Left forelimb (tissue), 1 donor: ENCODE results near the gene SURF2.
"Not testable (repeated sequence)": the region's sequence is repeated elsewhere in the genome, so short reads cannot be mapped to it uniquely, and the experiment has no call there.

Source experiments
- DNase-seq: peaks from one replicate; pipeline ENCODE4 v3.0.0-alpha.2; 2018; ENCODE audit warnings: low spot score

Gene SURF2

DNA sequence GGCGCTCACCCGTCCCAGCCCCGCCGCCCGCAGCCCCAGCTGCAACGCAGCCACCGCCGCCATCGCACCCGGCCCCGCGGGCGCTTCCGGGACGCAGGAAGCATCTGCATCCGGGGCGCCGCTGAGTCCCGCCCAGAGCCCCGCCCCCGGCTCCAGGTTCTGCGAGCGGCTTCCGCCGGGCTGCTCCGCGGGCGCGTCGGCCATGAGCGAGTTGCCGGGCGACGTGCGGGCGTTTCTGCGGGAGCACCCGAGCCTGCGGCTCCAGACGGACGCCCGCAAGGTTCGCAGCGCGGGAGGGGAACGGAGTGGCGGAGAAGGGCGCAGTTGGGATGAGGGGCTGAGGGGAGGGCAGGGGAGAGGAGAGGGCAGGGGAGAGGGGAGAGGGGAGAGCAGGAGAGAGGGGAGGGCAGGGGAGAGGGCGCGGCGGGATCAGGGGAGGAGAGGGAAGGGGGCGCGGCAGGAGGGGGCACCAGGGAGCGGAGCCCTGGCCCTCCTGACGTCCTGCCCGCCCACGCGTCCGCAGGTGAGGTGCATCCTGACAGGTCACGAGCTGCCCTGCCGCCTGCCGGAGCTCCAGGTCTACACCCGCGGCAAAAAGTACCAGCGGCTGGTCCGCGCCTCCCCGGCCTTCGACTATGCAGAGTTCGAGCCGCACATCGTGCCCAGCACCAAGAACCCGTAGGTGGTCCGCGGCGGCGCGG, at the start of gene SURF2, which contains the start of gene SURF1:
Gene SURF2, plus strand, starts transcription at position 160 of the 701 bp plus-strand sequence. Its CDS starts 43 bp downstream, at position 203.
Gene SURF1, minus strand, starts transcription at position 97 of the 701 bp plus-strand sequence. Its CDS starts 34 bp downstream, at position 63.
- peak; percentile 92 for DNase-seq

DNA sequence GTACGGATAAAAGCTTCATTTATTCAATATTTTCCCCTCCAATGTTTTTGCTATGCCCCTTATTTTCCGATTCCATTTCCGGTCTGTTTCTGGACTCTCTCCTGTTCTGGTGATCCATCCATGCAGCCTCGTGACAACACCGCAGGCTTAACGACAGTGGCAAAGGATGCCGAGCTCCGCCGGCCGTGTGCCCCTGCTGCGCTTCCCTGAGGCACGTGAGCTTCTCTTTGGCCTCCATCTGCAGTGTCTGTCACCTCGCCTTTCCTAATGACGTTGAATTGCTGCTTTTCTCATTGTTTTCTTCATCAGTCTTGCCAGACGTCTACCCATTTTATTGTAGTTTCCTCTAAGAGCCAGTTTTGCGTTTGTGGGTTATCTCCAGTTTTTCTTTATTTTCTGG, 49.0 kb upstream of the SURF2 start:
- DNase-seq: no peak

- no peak for DNase-seq
Measured at GRCh38 chr9:133309608-133310007, 46.7 kb upstream of the SURF2 start.

- no peak for DNase-seq
Measured at GRCh38 chr9:133315997-133316396, 40.4 kb upstream of the SURF2 start.

DNA sequence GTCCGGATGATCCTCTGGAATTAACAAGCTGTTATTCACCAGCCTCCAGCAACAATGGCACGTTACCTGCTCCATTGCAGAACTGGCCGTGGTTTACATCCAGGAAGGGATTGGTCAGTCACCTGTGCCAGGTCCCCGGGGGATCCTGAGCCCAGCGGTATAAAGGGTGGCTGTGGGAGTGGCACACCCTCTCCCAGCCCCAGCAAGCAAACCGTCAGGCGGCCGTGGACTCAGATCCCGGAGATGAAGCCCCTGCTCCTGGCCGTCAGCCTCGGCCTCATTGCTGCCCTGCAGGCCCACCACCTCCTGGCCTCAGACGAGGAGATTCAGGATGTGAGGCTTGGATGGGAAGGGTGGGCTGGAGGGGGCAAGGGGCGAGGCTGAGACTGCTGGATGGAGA, 38.8 kb upstream of the SURF2 start:
- DNase-seq: not testable (repeated sequence)

DNA sequence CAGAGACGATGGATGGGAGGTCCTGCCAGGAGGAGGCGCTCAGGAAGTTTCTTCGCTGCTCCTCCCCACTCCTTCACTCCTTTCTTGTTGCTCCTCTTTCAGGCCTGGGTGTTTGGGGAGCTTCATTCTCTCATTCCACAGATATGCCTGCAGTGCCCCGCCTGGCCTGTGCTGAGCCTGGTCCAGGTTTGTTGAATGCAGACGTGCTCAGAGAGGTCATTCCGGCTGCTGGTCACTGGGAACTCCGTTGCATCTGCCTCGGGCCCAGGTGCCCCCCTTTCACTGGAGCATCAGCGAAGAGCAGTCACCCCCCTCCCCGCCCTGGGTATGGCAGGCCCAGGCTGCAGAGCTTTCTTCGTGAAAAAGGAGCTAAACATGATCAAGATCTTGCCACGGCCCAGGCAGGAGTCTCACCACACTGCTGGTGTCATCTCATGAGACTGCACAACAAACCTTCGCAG, 35.9 kb upstream of the SURF2 start:
- no peak for DNase-seq

DNA sequence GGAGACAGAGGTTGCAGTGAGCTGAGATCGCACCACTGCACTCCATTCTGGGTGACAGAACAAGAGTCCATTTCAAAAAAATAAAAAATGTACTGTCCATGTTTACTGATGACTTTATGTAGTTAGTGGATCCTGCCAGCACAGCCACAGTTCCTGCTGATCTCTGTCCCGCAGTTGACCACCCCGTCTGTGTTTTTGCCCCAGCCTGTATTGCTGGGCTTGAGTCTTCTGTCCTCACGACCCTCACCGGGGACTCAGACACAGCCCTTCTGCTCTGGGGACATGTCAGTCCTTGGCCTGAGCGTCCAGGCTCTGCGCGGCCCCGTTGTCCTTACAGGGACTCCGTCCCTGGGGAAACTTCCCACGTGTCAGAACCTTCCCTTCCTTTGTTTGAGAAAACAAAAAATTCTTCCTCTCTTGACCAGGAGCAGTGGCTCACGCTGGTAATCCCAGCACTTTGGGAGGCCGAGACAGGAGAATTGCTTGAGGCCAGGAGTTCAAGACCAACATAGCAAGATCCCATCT, 34.9 kb upstream of the SURF2 start:
- DNase-seq: no peak

DNA sequence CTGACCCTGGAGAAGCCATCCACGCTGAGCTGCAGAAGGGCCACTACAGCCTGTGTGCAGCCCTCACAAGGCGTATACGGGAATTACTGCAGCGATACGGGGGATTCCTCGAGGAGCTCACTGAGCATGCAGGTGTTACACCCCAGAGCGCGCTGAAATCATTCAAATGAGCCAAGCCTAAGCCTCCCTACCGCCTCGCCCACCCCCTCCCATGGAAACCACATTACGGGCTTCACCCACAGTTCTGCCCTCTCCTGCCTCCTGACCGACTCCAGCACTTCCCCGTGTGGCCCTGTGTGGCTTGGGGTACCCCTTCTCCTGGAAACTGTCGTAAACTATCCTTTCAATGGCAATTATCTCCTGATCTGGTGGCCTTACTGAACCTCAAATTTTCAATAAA, 33.6 kb upstream of the SURF2 start:
- no peak for DNase-seq

- no peak for DNase-seq
Measured at GRCh38 chr9:133323211-133323610, 33.1 kb upstream of the SURF2 start.

DNA sequence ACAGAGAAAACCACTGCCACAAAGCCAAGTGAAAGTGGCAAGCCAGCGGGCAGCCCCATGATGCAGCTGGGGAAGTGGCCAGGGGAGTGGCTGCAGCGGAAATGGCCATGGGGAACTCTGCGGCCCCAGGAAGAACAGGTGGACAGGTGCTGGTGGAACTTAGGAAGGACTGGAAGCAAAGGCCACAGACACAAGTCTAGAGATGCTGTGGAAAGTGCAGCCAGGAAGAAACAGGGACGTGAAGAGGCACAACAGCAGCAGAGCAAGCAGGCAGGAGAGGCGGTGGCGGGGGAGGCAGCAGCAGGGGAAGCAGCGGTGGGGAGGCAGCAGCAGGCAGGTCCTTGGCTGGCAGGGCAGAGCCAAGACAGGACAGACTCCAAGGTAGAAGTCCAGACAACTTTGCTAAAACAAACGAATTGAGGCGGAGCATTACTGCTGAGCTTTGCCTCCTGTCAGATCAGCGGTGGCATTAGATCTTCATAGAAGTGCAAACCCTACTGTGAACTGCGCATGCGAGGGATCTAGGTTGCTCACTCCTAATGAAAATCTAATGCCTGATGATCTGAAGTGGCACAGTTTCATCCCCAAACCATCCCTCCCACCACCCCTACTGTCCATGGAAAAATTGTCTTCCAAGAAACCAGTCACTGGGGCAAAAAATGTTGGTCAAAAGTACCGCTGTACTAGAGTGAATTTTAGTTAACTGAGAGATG, 32.2 kb upstream of the SURF2 start:
- DNase-seq: no peak

GRCh38 chr9:133327021-133327420, 29.3 kb upstream of the SURF2 start:
- DNase-seq: not testable (repeated sequence)

DNA sequence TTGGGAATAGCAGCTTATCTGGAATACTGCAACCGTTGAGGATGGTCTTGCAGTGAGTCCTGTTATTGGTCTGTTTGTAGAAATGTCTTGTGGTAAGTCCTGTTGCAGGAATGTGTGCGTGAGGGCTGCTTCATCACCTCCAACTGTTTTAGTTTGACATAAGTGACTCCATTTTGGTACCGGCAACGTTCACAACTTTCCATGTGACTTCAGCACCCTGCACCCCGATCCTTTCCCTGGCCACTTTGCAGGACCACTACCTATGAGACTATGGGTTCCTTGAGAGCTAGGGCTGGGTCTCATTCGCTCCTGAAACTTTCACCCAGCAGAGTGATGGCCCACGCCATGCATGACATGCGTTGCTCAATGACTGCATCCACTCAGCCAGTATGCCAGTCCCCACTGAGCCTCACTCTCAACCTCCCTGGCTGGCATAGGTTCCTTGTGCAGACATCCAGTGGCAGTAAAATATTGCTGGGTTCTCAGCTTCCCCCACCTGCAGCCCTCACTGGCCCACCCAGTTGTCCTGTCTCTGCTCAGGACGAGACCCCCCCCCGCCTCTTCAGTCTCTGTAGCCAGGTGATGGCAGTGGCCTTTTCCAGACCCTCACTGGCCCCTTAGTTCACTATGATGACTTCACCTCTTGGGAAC, 28.4 kb upstream of the SURF2 start:
- DNase-seq: no peak

GRCh38 chr9:133329306-133330156, 26.8 kb upstream of the SURF2 start:
- DNase-seq: not testable (repeated sequence)

- DNase-seq: no peak
Measured at GRCh38 chr9:133331221-133331620, 25.1 kb upstream of the SURF2 start.

DNA sequence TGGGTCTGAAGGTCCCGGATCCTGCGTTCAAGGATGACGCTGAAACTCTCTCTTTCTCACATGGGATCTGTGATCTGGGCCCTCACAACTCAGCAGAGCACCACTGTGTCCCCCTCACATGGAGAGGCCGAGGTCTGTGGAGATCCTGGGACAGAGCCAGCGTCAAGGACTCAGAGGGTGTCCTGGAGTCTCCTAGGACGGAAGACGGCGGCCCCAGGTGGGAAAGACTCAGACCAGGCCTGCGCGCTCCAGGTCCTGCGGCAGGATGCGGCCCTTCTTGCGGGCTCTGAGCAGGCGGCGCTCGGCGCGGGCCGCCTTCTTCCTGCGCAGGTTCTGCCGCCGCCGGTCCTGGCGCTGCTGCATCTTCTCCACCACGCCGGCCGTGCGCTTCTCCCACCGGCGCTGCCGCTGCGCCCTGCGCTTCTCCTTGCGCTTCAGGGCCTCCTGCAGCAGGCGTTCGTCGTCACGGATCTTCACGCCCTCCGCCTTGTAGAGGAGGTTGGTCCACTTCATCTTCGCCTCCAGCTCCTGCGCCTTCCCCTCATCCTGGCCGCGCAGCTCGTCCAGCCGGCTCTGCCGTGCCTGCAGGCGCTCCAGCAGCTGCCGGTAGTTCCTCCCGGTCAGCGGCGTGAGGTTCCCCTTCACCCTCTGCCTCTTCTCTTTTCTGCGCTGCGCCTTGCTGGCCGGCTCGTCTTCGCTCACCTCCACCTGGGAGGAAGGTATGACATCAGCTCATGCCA, 24.5 kb upstream of the SURF2 start:
- no peak for DNase-seq

DNA sequence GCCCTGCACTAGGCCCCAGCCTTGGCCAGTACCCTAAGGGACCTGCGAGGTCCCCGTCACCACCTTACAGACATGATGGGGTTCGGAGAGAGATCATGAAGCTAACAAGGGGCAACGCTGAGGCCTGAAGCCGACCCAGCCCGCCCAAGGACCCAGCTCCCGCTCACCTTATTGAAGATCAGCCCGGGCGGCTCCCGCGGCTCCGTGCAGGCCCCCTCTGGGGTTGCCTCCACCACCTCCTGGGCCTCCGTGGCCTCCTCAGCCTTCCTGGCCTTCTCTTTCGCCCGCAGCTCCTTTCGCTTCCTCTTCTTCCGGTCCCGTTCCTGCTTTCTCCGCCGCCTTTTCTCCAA, 24.0 kb upstream of the SURF2 start:
- no peak for DNase-seq

DNA sequence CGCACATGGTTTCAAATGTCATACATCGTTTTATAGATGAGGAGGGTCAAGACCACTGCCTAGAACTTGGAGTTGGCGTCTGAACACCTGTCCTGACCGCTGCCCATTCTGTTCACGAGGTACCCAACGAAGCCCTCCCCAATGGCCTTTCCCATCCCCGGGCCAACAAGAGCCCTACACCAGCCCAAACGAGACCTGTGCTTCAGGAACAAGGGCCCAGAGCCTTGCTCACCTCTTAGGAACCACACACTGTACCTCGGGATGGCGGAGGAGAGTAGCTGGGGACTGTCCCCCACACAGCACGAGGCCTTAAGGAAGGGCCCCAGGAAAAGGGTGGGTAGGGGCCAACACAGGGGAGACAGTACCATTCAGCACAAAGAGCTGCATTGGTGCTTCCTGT, 23.3 kb upstream of the SURF2 start:
- no peak for DNase-seq

DNA sequence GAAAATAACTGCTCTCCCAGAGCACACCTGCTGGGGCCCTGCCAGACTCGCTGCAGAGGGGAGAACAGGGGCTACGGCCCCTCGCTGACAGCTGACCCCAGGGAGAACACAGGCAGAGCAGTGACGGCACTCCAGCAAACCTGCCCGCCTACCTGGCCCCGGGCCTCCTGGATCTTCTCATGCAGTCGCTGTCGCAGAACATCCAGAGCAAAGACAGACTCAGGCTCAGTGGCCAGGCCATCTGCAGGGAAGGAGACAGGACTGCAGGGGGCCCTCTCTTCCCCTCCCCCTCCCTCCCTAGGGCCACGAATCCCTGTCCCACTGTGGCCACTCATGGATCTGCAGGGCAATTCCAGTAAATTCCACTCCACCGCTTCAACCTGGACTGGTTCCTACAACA, 22.8 kb upstream of the SURF2 start:
- no peak for DNase-seq

DNA sequence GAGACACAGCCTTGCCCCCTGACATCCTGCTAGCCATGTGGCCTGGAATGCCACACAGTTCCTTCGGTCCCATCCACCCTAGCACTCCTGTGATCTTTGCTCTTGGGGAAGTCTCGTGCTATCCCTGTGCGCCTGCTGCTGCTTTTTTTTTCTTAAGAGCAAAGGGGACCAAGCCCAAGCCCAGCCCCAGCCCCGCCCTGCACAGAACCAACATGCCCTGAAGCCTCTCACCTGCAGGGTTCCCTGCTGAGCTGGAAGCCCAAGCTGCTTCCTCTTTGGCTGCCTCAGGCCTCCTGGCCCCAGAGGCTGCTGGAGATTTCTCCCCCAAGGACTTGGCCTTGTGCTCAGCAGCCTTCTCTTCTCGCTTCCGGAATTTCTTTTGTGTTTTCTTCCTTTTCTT, 22.2 kb upstream of the SURF2 start:
- no peak for DNase-seq

- DNase-seq: not testable (repeated sequence)
Measured at GRCh38 chr9:133334888-133335287, 21.5 kb upstream of the SURF2 start.
